OCI-LY3 (cell line): Measurements from ENCODE around the gene RUNX3.

Experiments used
- H2AFZ ChIP-seq: fragments of 200-600, 300-600 bp; shearing (Covaris generic); 2 replicates; pipeline ENCODE4 v1.6.0; 2014; ENCODE audit warnings: antibody characterized with exemption, low read depth, low read length
- H3K27ac ChIP-seq: fragments of 200-600, 300-600 bp; sonication (generic); 2 replicates; pipeline ENCODE4 v1.5.1; 2014; ENCODE audit warnings: mild to moderate bottlenecking, low read length, moderate library complexity, mixed read lengths
- H3K27me3 ChIP-seq: fragments of 200-600, 300-600 bp; sonication (generic); 2 replicates; pipeline ENCODE4 v1.6.1; 2014; ENCODE audit warnings: low read depth, low read length, mixed read lengths
- H3K36me3 ChIP-seq: fragments of 200-600, 300-600 bp; sonication (generic); replicated peaks from 2 replicates; pipeline ENCODE3; 2014; ENCODE audit warnings: low read depth, low read length, mixed read lengths
- H3K4me1 ChIP-seq: fragments of 300-600, 200-600 bp; sonication (generic); 2 replicates; pipeline ENCODE4 v1.6.1; 2014; ENCODE audit warnings: low read length, mixed read lengths
- H3K4me2 ChIP-seq: fragments of 200-600, 300-600 bp; sonication (generic); 2 replicates; pipeline ENCODE4 v1.6.1; 2014; ENCODE audit warnings: low read length, mixed read lengths
- H3K4me3 ChIP-seq: fragments of 300-600, 200-600 bp; sonication (generic); 2 replicates; pipeline ENCODE4 v1.5.1; 2014; ENCODE audit warnings: antibody characterized with exemption, mild to moderate bottlenecking, low read length, moderate library complexity
- H3K79me2 ChIP-seq: fragments of 300-600, 200-600 bp; shearing (Covaris generic); 2 replicates; pipeline ENCODE4 v1.6.1; 2014; ENCODE audit warnings: mild to moderate bottlenecking, low read length, mixed read lengths
- H3K9ac ChIP-seq: fragments of 300-600, 200-600 bp; shearing (Covaris generic); 2 replicates; pipeline ENCODE4 v1.6.0; 2014; ENCODE audit warnings: mild to moderate bottlenecking, low read length, moderate library complexity
- H3K9me3 ChIP-seq: fragments of 200-600, 300-600 bp; shearing (Covaris generic); 2 replicates; pipeline ENCODE4 v1.6.1; 2014; ENCODE audit warnings: low read length, mixed read lengths; ENCODE audit not compliant: insufficient read depth
- H4K20me1 ChIP-seq: fragments of 200-600, 300-600 bp; sonication (generic); 2 replicates; pipeline ENCODE4 v1.6.1; 2016; ENCODE audit warnings: low read length, mixed read lengths; ENCODE audit not compliant: insufficient read depth
- CTCF ChIP-seq: fragments of 200-600, 300-600 bp; sonication (generic); IDR thresholded peaks from 2 replicates; pipeline ENCODE4 v1.5.1; 2014; ENCODE audit warnings: antibody characterized with exemption, low read length, low read depth
- EZH2phosphoT487 ChIP-seq: fragments of 200-600 bp; shearing (Covaris generic); IDR thresholded peaks from 2 replicates; pipeline ENCODE4 v1.6.1; 2018; ENCODE audit warnings: antibody characterized with exemption, mixed run types, low read depth

The RUNX3 gene

GRCh38 chr1:24914226-24915069 is 15.6 kb downstream of the RUNX3 start:
- H2AFZ ChIP-seq, result no peak overlapping the region
- peaks cover 19% of the 10 kb centered on the region for H3K79me2 ChIP-seq
- H3K27ac ChIP-seq, result no peak overlapping the region
- no peak overlapping the region for H3K4me3 ChIP-seq
- peaks cover 52% of the 10 kb centered on the region for H4K20me1 ChIP-seq
- H3K9ac ChIP-seq, result no peak overlapping the region
- no peaks in the 10 kb centered on the region for H3K4me1 ChIP-seq
- no peaks in the 10 kb centered on the region for H3K9me3 ChIP-seq
- H3K4me2 ChIP-seq, result no peak overlapping the region
- H3K27me3 ChIP-seq, result no peaks in the 10 kb centered on the region
- peaks cover 36% of the 10 kb centered on the region for H3K36me3 ChIP-seq
- TF ChIP-seq EZH2phosphoT487 (no peak), CTCF (no peak)

- Histone ChIP-seq H3K9me3 (no peaks in the 10 kb centered on the region), H2AFZ (no peak overlapping the region), H3K27ac (no peak overlapping the region), H3K27me3 (no peaks in the 10 kb centered on the region), H3K4me2 (no peak overlapping the region), H3K4me1 (no peaks in the 10 kb centered on the region), H3K9ac (no peak overlapping the region), H3K4me3 (no peak overlapping the region), H3K79me2 (peaks cover 15% of the 10 kb centered on the region), H3K36me3 (peaks cover 37% of the 10 kb centered on the region), H4K20me1 (peaks cover 51% of the 10 kb centered on the region)
- TF ChIP-seq EZH2phosphoT487, result no peak
- no peak for TF ChIP-seq CTCF
These were observed 16.4 kb downstream of the RUNX3 start for GRCh38 chr1:24913616-24914225.

GRCh38 chr1:24913274-24913604 is 16.8 kb downstream of the RUNX3 start:
- TF ChIP-seq CTCF (no peak), EZH2phosphoT487 (no peak)
- no peak overlapping the region for H3K9ac ChIP-seq
- H3K4me3 ChIP-seq, result no peak overlapping the region
- no peaks in the 10 kb centered on the region for H3K9me3 ChIP-seq
- H3K27ac ChIP-seq, result no peak overlapping the region
- no peaks in the 10 kb centered on the region for H3K27me3 ChIP-seq
- H4K20me1 ChIP-seq, result peaks cover 54% of the 10 kb centered on the region
- H3K36me3 ChIP-seq, result peaks cover 32% of the 10 kb centered on the region
- no peaks in the 10 kb centered on the region for H3K4me1 ChIP-seq
- peaks cover 14% of the 10 kb centered on the region for H3K79me2 ChIP-seq
- H2AFZ ChIP-seq, result no peak overlapping the region
- no peak overlapping the region for H3K4me2 ChIP-seq

- H3K36me3 ChIP-seq, result peaks cover 27% of the 10 kb centered on the region
- H3K4me2 ChIP-seq, result no peak overlapping the region
- no peak overlapping the region for H3K4me3 ChIP-seq
- H3K9ac ChIP-seq, result no peak overlapping the region
- H3K79me2 ChIP-seq, result peaks cover 14% of the 10 kb centered on the region
- no peak overlapping the region for H2AFZ ChIP-seq
- H3K9me3 ChIP-seq, result no peaks in the 10 kb centered on the region
- H3K27ac ChIP-seq, result no peak overlapping the region
- H3K27me3 ChIP-seq, result no peaks in the 10 kb centered on the region
- no peak for TF ChIP-seq EZH2phosphoT487
- no peak for TF ChIP-seq CTCF
- no peaks in the 10 kb centered on the region for H3K4me1 ChIP-seq
- peaks cover 52% of the 10 kb centered on the region for H4K20me1 ChIP-seq
These were observed 17.5 kb downstream of the RUNX3 start for GRCh38 chr1:24912376-24913273.
